ENCODE measurements around the gene CELF4. TPM values are rescaled to one million over a fixed set of nuclear protein-coding genes. Genes with fewer than 3 reads are reported as not detected.

The CELF4 gene
- total and polyA plus RNA-seq, 2 of the 4 experiments (the other 2 are of a cell fraction): not detected

GRCh38 chr18:37470986-37471385, 94.6 kb downstream of the CELF4 start:
- 56% methylated on average over 1 of the region's 2 CpGs; no CpG with 5 or more reads in 1 of the 2 experiments for WGBS, 2 experiments (ENCODE audit: extremely low coverage in 2 of 2, insufficient read length in 1 of 2)
- BruUV-seq (replicated peaks): no TSS peak
- H3K9me1 ChIP-seq (ENCODE audit: insufficient read depth, low read length): no peaks in the 10 kb centered on the region
- dilution Hi-C loops (cut with HindIII; ENCODE audit: low sequenced_read_pairs, unreplicated experiment): no loop called here
- no peak overlapping the region for H4K5ac ChIP-seq (ENCODE audit: low read depth, low read length)
- intact Hi-C loops (cut with micrococcal nuclease): loop anchor here (10.0 kb wide), 1 partner anchor 526 kb away; no protein-coding TSS in a partner anchor
- no peak overlapping the region for H3K14ac ChIP-seq (replicated peaks; ENCODE audit: low read depth, low read length)
- H3K4me1 ChIP-seq (ENCODE audit: control insufficient read depth, insufficient read depth, low read length): no peaks in the 10 kb centered on the region
- in situ Hi-C loops (cut with MboI; ENCODE audit: low sequenced_read_pairs): loop anchor here (10.0 kb wide), 1 partner anchor 86 kb away; no protein-coding TSS in a partner anchor
- TF ChIP-seq RFX5 (IDR thresholded peaks at IDR 0.05; ENCODE audit: low read depth, low read length) (no peak), RAD21 (IDR thresholded peaks at IDR 0.05; ENCODE audit: low read length) (no peak), ELK1 (IDR thresholded peaks at IDR 0.05; ENCODE audit: borderline replicate concordance, low read depth, low read length) (no peak), CTCF (conservative IDR thresholded peaks at IDR 0.05; ENCODE audit: low read depth, low read length) (no peak), SMC3 (IDR thresholded peaks at IDR 0.05; ENCODE audit: low read depth, low read length) (no peak), FOS (IDR thresholded peaks at IDR 0.05; ENCODE audit: low read depth, low read length) (no peak), CHD1 (IDR thresholded peaks at IDR 0.05; ENCODE audit: low read depth, low read length) (no peak), MAZ (IDR thresholded peaks at IDR 0.05; ENCODE audit: borderline replicate concordance, low read depth, low read length) (no peak), BHLHE40 (IDR thresholded peaks at IDR 0.05; ENCODE audit: low read depth, low read length) (no peak)
- no peak overlapping the region for H3K56ac ChIP-seq (ENCODE audit: extremely low read depth, insufficient read depth, low read length)
- no peaks in the 10 kb centered on the region for H3K36me3 ChIP-seq (ENCODE audit: control insufficient read depth, insufficient read depth, low read length)
- no peak overlapping the region for H3K27ac ChIP-seq (ENCODE audit: insufficient read depth, low read length)
- POLR2A ChIA-PET (ENCODE audit: unreplicated experiment): no interaction called here
- H4K8ac ChIP-seq (ENCODE audit: low read depth in 2 of 2, low read length in 2 of 2): no peak overlapping the region
- H3K18ac ChIP-seq (ENCODE audit: low read depth, low read length): no peak overlapping the region
- no peak overlapping the region for H3K4me2 ChIP-seq (ENCODE audit: low read depth, low read length)
- H4K91ac ChIP-seq (ENCODE audit: insufficient read depth, low read depth, low read length): no peak overlapping the region
- H2BK5ac ChIP-seq (ENCODE audit: low read depth, low read length, poor library complexity, severe bottlenecking): no peak overlapping the region
- H3K9me3 ChIP-seq (ENCODE audit: control insufficient read depth, insufficient read depth, low read length): no peaks in the 10 kb centered on the region
- no peak overlapping the region for H2BK20ac ChIP-seq (ENCODE audit: low read depth, low read length)
- H3K4me3 ChIP-seq (ENCODE audit: insufficient read depth, low read depth, low read length): no peak overlapping the region
- H2BK15ac ChIP-seq (ENCODE audit: low read depth, low read length): no peak overlapping the region
- no peak overlapping the region for H2AFZ ChIP-seq (replicated peaks; ENCODE audit: low read length, poor library complexity)
- no peaks in the 10 kb centered on the region for H3K79me1 ChIP-seq (ENCODE audit: low read depth in 1 of 2, low read length in 2 of 2)
- H4K20me1 ChIP-seq (ENCODE audit: insufficient read depth, low read length): no peaks in the 10 kb centered on the region
- ATAC-seq (ENCODE audit: low read depth) (no peak), DNase-seq (no peak)
- H2AK5ac ChIP-seq (ENCODE audit: low read depth, low read length): no peak overlapping the region
- H3K23ac ChIP-seq (ENCODE audit: low read depth, low read length): no peak overlapping the region
- no peak overlapping the region for H3K9ac ChIP-seq (ENCODE audit: low read depth, low read length)
- no peak overlapping the region for H2AK9ac ChIP-seq (replicated peaks; ENCODE audit: low read depth, low read length, poor library complexity)
- no peak overlapping the region for H2BK120ac ChIP-seq (ENCODE audit: low read depth, low read length)
- H3K4ac ChIP-seq (ENCODE audit: low read depth, low read length): no peak overlapping the region
- H3K27me3 ChIP-seq (ENCODE audit: control insufficient read depth, insufficient read depth, low read length): peaks cover 43% of the 10 kb centered on the region
- CTCF ChIA-PET: no interaction called here
